HG03378 (cell line): ENCODE measurements around the gene HOXC12.

Experiments
- ATAC-seq: cut with Tn5 transposase; IDR thresholded peaks from one replicate; pipeline ENCODE4 v1.9.1; 2021; ENCODE audit warnings: mild to moderate bottlenecking, moderate library complexity; ENCODE audit not compliant: unreplicated experiment

HOXC12 gene

GRCh38 chr12:54006559-54007220 is 52.0 kb downstream of the HOXC12 start:
- no peak for ATAC-seq

DNA sequence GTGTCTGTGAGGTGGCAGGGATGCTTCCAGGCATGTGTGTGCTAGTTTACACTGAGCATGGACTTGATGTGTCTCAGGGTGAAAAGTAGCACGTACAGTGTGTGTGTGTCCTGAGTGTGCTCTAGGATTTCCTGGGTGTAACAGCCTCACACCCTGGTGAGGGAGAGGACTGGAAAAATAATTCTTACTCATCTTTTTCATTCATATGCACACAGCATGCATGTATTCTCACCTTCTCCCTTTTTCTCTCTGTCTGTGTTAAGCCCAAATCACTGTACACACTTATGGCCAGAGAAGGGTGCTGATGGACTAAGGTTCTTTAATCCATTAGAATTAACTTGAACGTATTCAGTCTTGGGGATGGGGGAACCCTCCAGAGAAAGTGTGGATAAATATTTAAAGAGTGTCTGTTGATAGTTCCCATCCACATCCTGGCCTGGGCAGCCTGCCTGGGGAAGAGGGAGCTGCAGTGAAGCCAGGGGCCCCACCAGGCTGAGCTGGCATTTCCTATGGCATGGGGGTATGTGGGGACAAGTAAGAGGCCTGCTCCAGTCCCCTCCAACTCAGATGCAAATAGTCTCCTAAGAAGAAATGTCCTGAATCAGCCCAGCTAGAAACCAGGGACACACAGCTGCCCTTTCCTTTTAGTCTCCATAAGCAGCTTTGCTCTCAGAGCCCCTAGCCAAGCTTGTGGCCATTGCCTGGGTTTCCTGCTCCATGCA is 53.0 kb downstream of the HOXC12 start:
- ATAC-seq, result no peak

- ATAC-seq, result no peak
Measured at GRCh38 chr12:54008260-54008552, 53.5 kb downstream of the HOXC12 start.
